ACHN (cell line): ENCODE results near the gene S100A11.

Experiments
- DNase-seq: peaks from one replicate; pipeline ENCODE4 v3.0.0-alpha.2; 2015
- in situ Hi-C: cut with HindIII; loops from 2 replicates; pipeline ENCODE4 v1.10.0; 2017; ENCODE audit warnings: low sequenced_read_pairs, low pct_ligation_motif_present, low pct_unique_long_range_greater_than_20kb

The S100A11 gene

DNA sequence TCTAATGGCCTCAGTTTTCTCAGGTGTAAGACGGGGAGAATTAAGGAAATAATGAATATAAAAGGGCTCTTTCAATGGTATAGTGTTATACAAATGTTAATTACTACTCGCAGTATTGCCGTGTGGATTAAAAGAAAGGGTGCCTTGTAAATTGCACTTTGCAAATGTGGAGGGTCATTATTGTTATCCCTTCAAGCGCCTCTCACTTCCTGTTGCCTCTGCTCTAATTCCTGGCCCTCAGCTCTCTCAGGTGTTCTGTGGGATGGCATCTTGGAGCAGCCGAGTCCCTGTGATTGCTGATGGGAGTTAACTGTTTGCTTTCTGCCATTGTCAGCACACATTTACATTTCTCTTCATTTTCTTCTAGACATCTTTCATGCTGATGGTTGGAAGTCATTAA lies 7.1 kb upstream of the S100A11 start:
- in situ Hi-C loops, result no loop called here
- no peak for DNase-seq

DNA sequence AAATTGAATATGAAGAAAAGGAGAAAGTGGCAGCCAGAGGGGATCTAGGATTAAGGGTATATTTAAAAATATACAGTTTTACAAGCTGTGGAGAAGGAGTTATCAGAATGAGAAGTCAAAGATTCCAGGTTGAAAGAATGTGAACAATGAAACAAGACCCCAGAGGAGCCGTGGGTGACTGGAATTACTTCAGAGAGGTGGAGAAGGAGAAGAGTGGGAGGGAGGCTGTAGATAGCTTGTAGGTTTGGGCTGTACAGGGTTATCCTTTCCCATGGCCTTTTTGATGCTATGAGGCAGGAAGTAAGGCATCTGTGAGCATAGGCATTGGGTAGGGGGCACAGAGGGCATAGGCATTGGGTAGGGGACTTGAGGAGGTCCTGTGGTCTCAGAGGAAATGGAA lies 5.2 kb upstream of the S100A11 start:
- DNase-seq, result no peak
- in situ Hi-C loops, result no loop called here

DNA sequence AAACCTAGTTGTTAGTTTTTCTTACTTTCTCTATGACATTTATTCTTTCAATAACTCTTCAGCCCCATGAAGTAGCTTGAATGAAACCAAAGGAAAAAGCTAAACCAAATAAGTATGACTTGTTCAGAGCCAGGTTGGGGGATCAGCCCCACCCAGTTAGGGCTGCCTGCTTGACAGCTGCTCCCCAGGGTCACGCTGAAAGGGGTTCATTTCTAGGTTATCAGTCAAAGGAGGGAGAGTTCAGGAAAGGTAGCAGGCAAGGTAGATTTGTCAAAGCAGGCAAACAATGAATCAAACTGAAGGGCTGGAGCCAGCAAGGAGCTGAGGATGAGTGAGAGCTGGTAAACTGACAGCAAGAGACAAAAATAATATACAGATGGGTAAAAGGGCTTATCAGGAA lies 3.1 kb upstream of the S100A11 start:
- in situ Hi-C loops, result no loop called here
- no peak for DNase-seq

DNA sequence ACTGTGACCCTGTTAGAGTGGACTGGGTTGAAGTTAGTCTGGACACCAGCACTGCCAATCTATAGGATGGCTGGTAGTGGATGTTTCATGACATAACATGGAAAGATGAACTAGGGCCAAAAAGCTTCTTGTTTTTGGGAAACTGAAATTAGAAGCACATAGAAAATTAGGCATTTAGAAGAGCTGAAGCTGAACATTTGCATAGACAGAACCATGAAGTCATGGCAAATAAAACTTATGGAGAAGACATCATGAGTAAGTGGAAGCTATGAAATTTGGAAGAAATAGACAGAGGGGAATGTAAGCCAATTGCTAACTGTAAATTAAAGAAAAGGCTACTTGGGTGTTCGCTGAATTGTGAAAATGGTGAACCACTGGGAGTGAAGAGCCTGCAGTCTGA lies 2.7 kb upstream of the S100A11 start:
- DNase-seq, result no peak
- in situ Hi-C loops, result no loop called here

DNA sequence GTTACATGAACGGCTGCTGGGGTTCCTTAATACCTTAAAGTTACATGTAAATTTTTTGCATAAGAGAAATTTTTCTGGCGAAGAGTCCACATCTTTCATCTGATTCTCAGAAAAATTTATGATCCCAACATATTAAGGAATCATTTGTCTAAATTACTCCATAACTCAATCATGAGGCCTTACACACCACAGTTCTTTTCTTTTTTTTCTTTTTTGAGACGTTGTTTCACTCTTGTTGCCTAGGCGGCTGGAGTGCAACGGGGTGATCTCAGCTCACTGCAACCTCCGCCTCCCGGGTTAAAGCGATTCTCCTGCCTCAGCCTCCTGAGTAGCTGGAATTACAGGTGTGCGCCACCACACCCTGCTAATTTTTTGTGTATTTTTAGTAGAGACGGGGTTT lies 2.1 kb upstream of the S100A11 start:
- no peak for DNase-seq
- in situ Hi-C loops, result no loop called here

DNA sequence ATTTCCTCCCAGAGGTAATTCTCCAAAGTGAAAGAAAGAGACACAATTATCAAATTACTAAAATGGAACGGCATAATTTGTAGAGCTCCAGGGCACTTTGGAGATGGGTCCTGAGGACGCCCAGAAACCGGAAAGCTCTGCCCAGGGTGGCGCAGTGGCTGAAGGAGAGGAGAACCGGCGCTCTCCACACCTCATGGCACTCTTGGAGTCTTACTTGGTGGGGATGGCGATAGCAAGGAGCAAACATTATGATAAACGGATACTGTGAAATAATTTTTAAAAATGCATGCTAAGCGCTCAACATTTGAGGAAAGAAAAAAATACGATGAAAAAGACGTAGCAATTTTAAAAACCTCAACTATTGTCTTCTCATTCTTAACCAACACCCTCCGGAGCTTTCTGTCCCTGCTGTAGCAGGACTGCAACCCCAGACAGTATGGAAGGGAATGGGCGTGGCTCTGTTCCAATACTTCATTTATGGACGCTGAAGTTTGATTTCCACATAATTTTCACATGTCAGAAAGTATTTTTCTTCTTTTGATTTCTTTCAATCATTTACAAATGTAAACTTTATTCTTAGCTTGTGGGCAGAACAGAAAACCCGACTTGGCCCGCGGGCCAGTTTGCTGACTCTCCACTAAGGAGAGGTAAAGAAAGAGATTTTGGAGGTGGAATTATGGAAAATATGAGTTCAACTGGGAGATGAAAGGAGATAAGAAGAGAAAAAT lies 1.1 kb downstream of the S100A11 start:
- DNase-seq, result peak; percentile 47
- in situ Hi-C loops, result no loop called here

DNA sequence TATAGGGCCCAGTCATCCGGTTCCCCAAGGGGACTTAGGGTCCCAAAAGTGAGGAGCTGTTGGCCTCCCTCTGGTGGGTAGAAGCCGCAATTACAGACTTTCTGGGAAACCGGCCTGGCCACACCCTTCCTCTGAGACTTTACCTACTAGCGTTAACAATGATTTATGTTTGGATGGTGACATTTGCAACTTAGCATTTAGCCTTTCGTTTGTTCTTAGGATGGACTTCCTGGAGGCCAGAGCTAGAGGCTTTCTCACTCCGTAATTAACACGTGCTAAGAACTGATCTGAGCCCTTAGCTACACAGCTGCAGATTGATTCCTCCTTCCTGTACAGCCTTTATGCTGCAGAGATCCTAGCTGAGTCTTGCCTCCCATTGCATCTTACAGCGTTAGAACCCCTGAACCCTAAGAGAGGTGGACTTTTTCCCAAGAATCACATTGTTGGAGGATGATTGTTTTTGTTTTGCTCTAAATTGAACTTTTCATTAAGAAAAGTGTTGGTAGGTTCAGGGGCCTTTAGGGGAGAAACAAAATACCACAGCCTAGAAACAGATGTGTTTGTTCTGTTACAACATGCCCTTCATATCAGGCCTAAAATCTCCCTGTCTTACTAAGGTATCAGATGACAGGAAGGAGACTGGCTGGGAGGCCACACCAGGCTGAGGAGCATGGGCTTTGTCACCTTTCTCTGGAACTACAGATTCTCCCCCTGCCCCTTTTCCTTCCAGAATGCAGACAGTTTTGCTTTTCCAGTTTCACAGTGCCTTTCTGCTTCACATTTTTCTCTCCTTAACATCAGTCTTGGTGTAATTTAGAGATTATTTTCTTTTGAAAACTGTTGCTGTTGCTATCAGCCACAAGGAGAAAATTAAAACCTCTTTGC lies 1.9 kb downstream of the S100A11 start:
- in situ Hi-C loops, result no loop called here
- DNase-seq, result peak; percentile 78

DNA sequence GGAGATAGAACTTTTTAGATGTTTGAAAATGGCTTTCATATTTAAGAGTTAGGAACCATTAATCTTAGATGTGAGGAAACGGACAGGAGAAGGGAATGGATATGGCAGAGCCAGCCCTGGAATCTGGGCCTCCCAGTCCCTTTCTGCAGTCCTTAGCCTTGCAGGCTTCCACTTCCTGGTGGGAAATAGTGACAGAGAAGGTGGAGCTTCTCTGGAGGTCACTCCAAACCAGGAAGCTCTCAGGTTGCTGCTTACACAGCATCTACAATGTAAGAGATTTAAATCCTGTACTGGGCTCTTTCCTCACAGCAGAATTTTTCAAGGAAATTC lies 2.5 kb downstream of the S100A11 start:
- no peak for DNase-seq
- in situ Hi-C loops, result no loop called here

DNA sequence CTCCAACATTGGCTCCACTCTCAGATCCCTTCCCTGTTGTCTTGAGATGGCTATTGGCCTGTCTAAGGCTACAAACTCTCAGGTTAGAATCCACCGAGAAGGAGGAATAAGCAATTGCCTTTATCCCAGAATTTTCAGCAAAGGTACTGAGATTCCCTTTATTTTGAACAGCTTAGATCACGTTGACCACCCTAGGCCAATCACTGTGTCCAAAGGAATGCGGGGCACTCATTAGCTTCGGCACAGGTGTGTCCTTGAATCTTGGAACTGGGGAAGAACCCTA lies 6.9 kb downstream of the S100A11 start:
- in situ Hi-C loops, result no loop called here
- DNase-seq, result no peak

DNA sequence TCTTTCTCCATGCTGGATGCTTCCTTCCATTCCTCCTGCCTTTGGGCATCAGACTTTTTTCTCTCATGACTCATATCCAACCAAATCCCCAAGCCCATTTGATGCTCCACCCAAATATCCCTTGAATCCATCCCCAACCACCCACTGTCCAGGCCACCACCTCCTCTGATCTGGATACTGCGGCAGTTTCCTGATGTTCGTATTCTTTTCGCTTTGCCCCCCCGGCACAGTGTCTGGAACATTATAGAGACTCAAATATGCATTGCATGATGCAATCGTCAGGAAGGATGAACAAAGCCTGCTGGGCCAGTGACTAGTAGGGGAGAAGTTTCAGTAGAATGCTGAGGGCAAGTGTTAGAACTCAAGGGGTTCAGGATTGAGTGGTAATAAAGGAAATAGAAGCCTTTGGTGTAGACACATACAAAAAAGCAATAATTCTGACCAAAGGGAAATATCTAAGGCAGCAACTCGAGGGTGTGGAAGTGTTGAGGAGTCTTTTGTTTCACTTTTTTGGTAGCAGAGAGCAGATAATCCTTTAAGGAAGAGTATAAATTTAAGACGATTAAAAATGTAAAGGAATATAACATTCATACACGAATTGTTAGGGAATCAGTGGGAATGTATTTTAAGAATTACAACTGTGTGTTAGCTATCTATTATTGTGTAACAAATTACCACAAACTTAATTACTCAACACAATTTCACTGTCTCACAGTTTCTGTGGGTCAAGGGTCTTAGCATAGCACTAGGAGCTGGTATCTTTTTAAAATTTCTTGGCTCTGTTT lies 7.5 kb downstream of the S100A11 start:
- in situ Hi-C loops, result no loop called here
- DNase-seq, result peak; percentile 14

DNA sequence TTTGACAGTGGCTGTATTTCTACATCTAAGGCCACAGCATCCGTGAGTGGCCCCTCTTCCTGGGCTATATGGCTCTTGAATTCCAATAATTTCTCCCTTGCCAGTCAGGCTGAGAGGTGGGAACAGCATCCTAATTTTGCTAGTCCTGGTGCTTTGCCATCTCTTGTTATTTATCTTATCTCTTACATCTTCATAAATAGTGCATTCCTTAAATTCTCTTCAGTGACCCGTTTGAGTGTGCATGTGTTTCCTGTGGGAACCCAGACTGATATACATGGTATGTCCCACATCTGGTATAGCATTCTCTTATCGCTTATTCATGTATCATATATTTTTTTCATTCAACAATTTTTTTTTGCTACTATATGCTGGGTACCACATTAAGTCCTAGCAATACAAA lies 9.9 kb downstream of the S100A11 start:
- in situ Hi-C loops, result no loop called here
- DNase-seq, result no peak

DNA sequence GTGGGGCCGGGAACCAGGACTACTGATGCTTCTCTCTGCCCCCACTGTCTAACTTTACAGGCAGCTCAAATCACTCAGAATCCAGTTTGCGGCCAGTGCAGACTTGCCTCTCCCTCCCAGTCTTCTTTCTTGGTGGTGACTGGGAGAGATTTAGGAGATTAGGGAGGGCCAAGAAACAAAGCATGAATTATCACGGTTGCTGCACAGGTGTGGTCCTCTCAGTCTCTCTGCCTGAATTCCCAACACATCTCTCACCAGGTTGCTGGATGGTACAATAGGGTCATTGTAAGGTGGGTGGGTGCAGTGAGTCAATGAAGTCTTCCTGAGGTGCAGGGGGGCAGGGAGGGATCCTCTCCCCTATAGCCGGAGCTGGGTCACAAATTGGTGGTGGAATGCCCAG lies 12.6 kb downstream of the S100A11 start:
- in situ Hi-C loops, result loop anchor here (25.0 kb wide), 1 partner anchor 112 kb away; the partner anchor contains the start of gene THEM4
- no peak for DNase-seq

DNA sequence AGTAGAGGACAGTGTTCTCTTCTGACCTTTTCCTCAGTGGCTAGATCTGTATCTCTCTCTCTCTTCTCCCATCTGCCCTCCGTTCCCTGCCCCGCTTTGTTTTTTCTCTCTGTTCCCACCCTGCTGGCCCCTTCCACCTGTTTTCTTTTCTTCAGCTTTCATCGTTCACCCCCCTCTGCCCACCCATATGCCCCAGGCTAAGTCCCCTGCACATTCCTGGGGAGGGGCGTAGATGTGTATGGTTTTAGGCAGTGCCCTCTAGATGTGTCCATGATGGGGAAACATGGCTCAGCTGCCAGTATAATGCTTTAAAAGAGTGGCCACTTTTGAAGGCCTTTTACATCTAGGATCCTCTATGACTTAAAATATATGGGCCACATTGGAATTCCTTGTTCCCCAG lies 13.6 kb downstream of the S100A11 start:
- no peak for DNase-seq
- in situ Hi-C loops, result loop anchor here (25.0 kb wide), 1 partner anchor 111 kb away; the partner anchor contains the start of gene THEM4

DNA sequence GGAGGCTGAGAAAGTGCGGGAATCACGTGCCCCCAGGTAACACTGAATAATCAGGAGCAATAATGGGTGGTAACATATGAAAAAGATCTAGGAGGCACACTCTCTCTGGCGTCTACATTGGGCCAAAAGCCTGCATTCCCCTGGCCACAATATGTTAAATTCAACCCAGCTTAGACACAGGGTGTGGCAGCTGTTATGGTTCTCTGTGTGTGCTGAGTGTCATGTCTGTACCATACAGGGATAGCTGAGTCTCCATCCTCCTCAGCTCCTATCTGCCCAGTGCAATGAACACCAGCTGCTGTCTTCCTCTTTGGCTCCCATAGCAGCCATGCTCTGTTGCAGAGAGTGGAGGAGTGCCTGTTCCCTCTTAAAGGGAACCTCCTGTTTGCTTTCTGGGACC lies 14.3 kb downstream of the S100A11 start:
- no peak for DNase-seq
- in situ Hi-C loops, result loop anchor here (25.0 kb wide), 1 partner anchor 110 kb away; the partner anchor contains the start of gene THEM4

DNA sequence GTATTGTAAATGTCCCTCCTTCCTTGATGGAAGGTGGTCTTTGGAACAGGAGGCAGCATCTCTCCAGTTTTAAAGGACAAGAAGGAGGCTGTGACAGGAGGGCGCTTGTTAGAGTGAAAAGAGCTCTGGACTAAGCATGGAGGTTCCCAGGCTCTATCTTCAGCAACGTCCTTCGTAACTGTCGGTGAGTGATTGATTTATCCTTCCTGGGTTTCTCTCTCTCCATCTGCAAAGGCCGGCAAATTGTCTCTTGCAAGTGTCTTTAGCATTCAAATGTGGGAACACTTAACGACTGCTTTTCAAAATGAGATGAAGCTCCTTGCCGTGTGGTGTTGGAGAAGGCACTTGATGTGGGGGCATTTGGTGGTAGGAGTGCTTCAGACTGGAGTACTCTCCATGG lies 15.2 kb downstream of the S100A11 start:
- DNase-seq, result no peak
- in situ Hi-C loops, result loop anchor here (25.0 kb wide), 1 partner anchor 109 kb away; the partner anchor contains the start of gene THEM4

DNA sequence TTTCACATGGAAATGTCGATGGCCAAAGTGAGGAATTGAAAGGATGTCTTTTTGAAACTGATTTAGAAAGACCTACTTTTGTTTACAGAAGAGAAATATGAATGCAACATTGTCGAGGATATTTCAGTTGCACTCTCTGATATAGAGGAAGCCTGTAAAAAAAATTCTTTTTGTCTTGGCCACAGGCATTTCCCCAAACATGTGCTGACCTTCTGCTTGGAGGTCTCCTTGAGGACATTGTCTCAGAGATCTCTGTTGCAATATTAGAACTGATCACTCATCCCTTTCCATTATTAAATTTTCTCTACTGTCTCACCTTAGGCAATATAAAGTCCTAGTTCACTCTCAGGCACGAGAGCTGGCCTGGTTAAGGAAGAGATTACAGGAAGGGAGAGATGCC lies 16.0 kb downstream of the S100A11 start:
- DNase-seq, result no peak
- in situ Hi-C loops, result loop anchor here (25.0 kb wide), 1 partner anchor 109 kb away; the partner anchor contains the start of gene THEM4

DNA sequence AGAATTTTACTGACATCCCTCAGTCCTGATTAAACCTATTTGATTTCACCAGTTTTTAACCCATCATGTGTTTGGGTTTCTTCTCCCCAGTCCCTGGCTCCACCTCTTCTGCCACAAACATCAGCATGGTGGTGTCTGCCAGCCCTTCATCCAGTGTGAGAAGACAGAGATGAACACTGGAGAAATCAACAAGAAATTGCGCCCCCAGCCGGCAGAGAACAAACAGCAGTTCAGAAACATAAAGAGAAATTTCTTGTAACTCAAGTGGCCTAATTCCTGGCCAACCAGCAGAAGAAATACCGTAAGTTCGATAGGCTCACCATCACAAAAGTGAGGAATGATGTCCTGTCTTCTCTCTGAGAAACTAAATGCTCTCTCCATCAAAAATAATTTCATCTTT lies 18.3 kb downstream of the S100A11 start:
- DNase-seq, result peak; percentile 33
- in situ Hi-C loops, result loop anchor here (25.0 kb wide), 1 partner anchor 106 kb away; the partner anchor contains the start of gene THEM4

DNA sequence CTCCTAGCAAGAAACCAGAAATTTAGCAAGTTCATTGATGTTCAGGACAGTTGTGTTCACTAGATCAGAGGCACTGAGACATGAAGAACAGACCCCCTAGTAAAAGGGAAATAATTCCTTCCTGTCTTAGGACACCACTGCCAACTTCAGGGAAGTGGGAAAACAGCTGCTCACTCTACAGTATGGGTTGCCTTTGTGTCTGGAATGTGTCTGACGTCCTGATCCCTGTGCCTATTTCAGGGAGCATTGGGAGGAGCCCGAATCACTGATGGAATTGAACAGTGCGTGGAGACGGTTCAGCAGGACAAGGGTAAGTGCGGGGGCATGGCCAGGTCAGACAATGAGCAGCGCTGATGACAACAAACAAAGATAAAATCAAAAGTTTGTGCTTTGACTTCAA lies 21.0 kb downstream of the S100A11 start:
- no peak for DNase-seq
- in situ Hi-C loops, result loop anchor here (25.0 kb wide), 1 partner anchor 103 kb away; the partner anchor contains the start of gene THEM4

DNA sequence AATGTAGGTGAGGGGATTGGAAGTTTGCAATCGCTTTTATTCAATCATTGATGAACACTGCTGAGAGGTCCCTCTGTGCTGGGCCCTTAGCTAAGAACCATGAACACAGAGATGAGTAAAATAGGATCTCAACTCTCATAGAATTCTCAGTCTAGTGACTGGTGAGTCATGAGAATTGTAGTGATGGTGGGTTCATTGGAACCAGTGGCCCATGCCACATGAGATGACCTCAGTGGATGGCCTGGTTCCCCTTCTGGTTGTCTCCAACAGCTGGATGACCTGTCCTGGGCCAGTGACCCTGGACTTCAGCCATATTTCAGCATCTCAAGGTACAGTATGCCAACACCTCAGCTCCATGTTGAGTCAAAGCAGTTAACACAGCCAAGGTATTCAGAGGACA lies 21.9 kb downstream of the S100A11 start:
- no peak for DNase-seq

More for the DNA sequence above, 21.9 kb downstream of the S100A11 start:
- in situ Hi-C loops, result loop anchor here (25.0 kb wide), 1 partner anchor 103 kb away; the partner anchor contains the start of gene THEM4
